Epithelial cell of proximal tubule (primary cell): ENCODE results near the gene CDH2. TPM values are rescaled to one million over a fixed set of nuclear protein-coding genes. Genes with fewer than 3 reads are reported as not detected.

ENCODE experiments used
- DNase-seq: peaks from one replicate; pipeline ENCODE4 v3.0.0-alpha.2; 2011; ENCODE audit warnings: low read depth
- H3K4me3 ChIP-seq: 2 replicates; pipeline ENCODE4 v1.5.1; 2011; ENCODE audit warnings: low read depth, mild to moderate bottlenecking, low read length
- total RNA-seq: library from RNA; depleted of rRNA; stranded (reverse); fragments of >200 nt; gene quantifications from 2 replicates; pipeline ENCODE4 v1.2.3, GENCODE V29; 2015
- TF ChIP-seq, protein P1 (sequence below): conservative IDR thresholded peaks from 2 replicates; pipeline ENCODE4 v1.5.1; 2012; ENCODE audit warnings: low read depth, mild to moderate bottlenecking, low read length

CDH2 gene
- total RNA-seq = 74.5 and 78.2 TPM in 2 replicates

DNA sequence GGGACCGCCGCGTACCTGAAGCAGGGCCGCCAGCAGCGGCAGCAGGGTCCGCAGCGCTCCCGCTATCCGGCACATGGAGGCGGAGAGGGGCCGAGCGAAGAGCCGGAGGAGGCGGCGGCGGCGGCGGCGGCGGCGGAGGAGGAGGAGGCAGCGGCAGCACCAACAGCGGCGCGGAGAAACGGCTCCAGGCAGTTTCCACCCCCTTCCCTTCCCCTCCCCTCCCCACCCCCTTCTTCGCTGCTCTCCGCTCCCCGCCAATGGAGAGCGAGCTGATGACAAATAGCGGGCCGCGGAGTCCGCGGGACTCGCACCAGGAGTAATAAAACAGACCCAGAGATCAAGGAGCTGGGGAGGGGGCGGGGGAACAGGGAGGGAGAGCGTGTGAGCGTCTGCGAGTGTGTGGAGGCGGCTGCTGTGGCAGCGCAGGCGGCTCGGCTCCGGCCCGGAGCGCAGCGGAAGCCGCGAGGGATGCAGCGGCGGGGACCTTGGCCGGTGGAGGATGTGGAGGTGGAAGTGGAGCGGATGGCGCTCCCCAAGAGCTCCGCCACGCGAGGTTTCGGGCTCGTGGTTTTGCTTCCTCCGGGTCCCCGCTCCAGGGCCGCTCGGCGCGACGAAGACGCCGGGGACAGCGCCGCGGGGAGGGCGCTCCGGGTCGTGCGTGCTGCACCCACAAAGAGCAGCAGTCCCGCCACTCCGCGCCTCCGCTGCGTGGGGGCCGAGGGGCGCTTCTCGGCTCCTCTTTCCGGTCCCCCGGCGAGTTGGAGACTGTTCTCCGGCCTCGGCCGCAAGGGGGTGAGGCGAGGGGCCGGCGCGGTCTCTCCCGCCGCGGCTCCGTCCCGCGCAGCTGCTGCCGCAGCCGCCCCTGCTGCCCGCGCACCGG is at the start of gene CDH2:
Gene CDH2, minus strand, starts transcription at position 183 of the 880 bp plus-strand sequence. Its CDS starts 108 bp downstream, at position 75.
- TF ChIP-seq, protein P1, sequence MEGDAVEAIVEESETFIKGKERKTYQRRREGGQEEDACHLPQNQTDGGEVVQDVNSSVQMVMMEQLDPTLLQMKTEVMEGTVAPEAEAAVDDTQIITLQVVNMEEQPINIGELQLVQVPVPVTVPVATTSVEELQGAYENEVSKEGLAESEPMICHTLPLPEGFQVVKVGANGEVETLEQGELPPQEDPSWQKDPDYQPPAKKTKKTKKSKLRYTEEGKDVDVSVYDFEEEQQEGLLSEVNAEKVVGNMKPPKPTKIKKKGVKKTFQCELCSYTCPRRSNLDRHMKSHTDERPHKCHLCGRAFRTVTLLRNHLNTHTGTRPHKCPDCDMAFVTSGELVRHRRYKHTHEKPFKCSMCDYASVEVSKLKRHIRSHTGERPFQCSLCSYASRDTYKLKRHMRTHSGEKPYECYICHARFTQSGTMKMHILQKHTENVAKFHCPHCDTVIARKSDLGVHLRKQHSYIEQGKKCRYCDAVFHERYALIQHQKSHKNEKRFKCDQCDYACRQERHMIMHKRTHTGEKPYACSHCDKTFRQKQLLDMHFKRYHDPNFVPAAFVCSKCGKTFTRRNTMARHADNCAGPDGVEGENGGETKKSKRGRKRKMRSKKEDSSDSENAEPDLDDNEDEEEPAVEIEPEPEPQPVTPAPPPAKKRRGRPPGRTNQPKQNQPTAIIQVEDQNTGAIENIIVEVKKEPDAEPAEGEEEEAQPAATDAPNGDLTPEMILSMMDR = no peak
- H3K4me3 ChIP-seq = peak within 1 kb of the TSS; percentile 90
- no peak for DNase-seq

DNA sequence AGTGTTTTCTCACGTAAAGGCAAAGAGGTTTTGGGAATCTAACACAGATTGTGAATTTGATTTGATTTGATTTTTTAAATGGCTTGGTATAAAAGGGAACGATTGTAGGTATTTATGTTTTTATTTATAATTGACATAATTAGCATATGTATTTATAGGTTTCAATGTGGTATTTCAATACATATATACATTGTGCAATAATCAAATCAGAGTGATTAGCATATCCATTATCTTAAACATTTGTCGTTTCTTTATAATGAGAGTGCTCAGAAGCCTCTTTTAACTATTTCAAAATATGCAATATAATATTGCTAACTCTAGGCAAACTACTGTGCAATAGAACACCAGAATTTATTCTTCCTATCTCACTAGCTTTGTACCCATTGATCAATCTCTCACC is 35.1 kb upstream of the CDH2 start:
- DNase-seq = no peak
- TF ChIP-seq, protein P1 = no peak

DNA sequence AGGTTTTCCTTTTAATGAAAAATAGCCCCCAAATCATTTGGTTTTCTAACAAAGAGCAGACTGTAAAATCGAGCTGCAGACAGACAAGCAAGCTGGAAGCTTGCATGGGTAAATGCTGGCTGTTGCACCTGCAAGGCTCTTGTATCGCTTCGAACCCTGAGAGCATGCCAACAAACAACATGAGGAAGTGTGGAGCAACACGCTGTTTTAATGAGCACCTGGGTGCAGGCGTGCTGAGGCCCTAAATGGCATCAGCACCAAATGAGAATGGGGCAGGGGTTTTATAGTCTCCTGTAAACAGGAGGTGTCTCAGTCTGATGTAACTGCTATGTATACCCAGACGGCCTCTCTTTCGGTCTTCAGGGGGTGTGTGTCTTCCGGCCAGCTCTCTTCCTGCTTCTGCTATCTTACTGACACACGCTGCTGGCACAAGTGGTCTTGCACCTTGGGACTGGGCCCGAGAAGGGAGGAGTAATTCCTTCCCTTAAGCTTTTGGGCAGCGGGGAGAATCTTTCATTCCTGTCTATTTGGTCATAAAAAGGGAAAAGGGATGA is 31.9 kb upstream of the CDH2 start:
- TF ChIP-seq, protein P1 = no peak
- no peak overlapping the region for H3K4me3 ChIP-seq

More for the DNA sequence above, 35.1 kb upstream of the CDH2 start:
- no peak overlapping the region for H3K4me3 ChIP-seq

DNA sequence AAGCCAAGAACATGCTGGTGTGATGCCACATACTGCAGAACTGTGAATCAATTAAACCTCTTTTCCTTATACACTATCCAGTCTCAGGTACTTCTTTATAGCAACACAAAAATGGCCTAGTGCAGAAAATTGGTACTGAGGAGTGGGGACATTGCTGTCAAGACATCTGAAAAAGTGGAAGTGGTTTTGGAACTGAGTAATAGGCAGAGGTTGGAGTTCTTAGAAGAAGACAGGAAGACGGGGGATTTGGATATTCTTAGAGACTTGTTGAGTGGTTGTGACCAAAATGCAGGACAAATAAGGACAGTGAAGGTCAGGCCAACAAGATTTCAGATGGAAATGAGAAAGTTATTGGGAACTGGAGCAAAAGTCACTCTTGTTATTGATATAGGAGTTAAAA is 31.3 kb upstream of the CDH2 start:
- TF ChIP-seq, protein P1 = no peak
- DNase-seq = no peak
- H3K4me3 ChIP-seq = no peak overlapping the region

More for the DNA sequence above, 31.9 kb upstream of the CDH2 start:
- DNase-seq = no peak

DNA sequence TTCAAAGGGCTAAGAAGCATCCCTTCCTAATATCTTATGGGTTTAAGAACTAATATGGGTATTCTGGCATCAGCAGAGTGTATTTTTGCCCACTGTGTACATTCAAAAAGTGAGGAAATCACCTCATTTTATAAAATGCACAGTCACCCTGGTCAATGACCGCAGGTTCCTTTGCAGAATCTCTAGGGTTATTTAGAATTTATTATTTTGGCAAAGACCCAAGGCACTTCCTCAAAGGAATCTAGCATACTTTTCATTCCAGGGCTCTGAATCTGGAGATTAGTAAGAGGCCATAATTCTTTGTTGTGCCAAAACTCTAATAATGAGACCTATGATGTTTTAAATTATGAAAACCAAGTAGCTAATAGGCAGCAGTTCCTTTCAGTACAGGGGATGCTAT is 27.2 kb upstream of the CDH2 start:
- no peak overlapping the region for H3K4me3 ChIP-seq
- TF ChIP-seq, protein P1 = no peak
- DNase-seq = peak; percentile 46

DNA sequence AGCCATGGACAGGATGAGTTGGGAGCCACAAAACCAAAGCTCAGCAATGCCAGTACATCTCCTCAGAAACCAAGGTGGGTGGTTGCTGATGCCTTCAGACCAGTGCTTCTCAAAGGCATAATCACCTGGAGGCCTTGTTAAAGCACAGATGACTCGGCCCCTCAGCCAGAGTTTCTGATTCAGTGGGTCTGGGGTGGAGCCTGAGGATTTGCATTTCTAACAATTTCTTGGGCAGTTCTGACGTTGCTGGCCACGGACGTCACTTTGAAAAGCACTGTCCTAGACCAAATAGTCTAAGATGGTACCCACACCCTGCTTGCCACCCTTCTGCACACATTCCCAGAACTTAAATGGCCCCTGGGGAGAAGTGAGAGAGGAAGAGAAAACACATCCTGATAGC is 24.1 kb upstream of the CDH2 start:
- no peak overlapping the region for H3K4me3 ChIP-seq
- DNase-seq = no peak
- TF ChIP-seq, protein P1 = no peak
